Pancreas (tissue), 10 donors: ENCODE measurements around the gene DSCAM. TPM values are rescaled to one million over a fixed set of nuclear protein-coding genes. Genes with fewer than 3 reads are reported as not detected.

Source experiments
- ATAC-seq, 4 donors: fragments of 200-7000 bp; cut with Tn5 transposase; one replicate each; pipeline versions ENCODE4 v1.8.0 to v1.9.1; 2020; ENCODE audit warnings: mild to moderate bottlenecking in 4 of 4, moderate library complexity in 4 of 4
- DNase-seq, 6 donors: peaks; one replicate each; pipeline ENCODE4 v3.0.0-alpha.2; 2020
- FAIRE-seq: peaks from 2 replicates; lab custom pipeline; 2012; peaks lifted over from hg19 to GRCh38; lab: Jason Lieb, UNC
- H3K27ac ChIP-seq, 4 donors: fragments of 200-600 bp; sonication (generic); 1 replicate in 3 of 4; 2 replicates in 1 of 4; pipeline versions ENCODE4 v1.5.0 to v1.8.0; 2020
- H3K27me3 ChIP-seq, 4 donors: fragments of 200-600 bp; one replicate each; pipeline ENCODE4 v1.8.0; 2021
- H3K36me3 ChIP-seq, 3 donors: fragments of 200-600 bp; sonication (generic) in 1 of 3; one replicate each; pipeline versions ENCODE4 v1.5.0 to v1.8.0; 2020 to 2021
- H3K4me1 ChIP-seq, 3 donors: fragments of 200-600 bp; one replicate each; pipeline ENCODE4 v1.8.0; 2021
- H3K4me3 ChIP-seq, 4 donors: fragments of 200-600 bp; sonication (generic) in 2 of 4; one replicate each; pipeline versions ENCODE4 v1.5.0 to v1.8.0; 2020 to 2021
- H3K9me3 ChIP-seq, 4 donors: fragments of 200-600 bp; one replicate each; pipeline ENCODE4 v1.8.0; 2021
- CTCF ChIP-seq, 4 donors: fragments of 200-600 bp; sonication (generic) in 3 of 4; IDR thresholded peaks; one replicate each; pipeline versions ENCODE4 v1.5.0 to v1.8.0; 2021; ENCODE audit warnings: antibody characterized with exemption in 4 of 4
- WGBS, 2 donors: extraction: QIAGEN DNeasy Blood & Tissue Kit; methylation state at CpG; one replicate each; pipeline ENCODE4 v1.1.7; 2013; 5-methylcytosine and 5-hydroxymethylcytosine counted together
- intact Hi-C, 3 donors: fragments of 100-400 bp; cut with DNase I; formaldehyde crosslinking; loops; one replicate each; pipeline versions ENCODE4 v1.11.1 to v1.14.2; 2022
- polyA plus RNA-seq, 2 donors: library from polyadenylated mRNA; stranded (reverse); fragments of 200-250 nt; gene quantifications; one replicate each; pipeline ENCODE4 v1.2.3, GENCODE V29; 2013
- total RNA-seq, 6 donors: library from RNA; stranded (reverse); fragmentation: NEBNext Ultra II Directional in 4 of 6; extraction: Animal tissue kit (Norgen Biotek cat#: 25700) in 4 of 6; gene quantifications; one replicate each; pipeline versions ENCODE4 v1.2.1 to v1.2.4, GENCODE V29; 2021 to 2023
- donor health status: healthy with polysubstance abuse.
- donor health status: DM: no; HTN: no; CAD: no; lungs with moderate emphysema.
- donor health status: DM: no; HTN: no; CAD: no.
- donor health status: control.
- donor health status: control.
- donor health status: Bipolar disorder and iron deficiency.
- donor health status: DM: yes; HTN: yes; CAD: no.
- donor health status: DM: no; HTN: no; CAD: no.
- donor health status: DM: no; HTN: no; CAD: no.
- donor health status: DM: yes; HTN: yes; CAD: no.

DSCAM gene
- total and polyA plus RNA-seq, 8 donors: 0.05 to 0.77 (median 0.14) TPM

- H3K27ac ChIP-seq: no peak overlapping the region
- H3K27me3 ChIP-seq: no peaks in the 10 kb centered on the region
- H3K4me3 ChIP-seq: no peak overlapping the region
- no peaks in the 10 kb centered on the region for H3K4me1 ChIP-seq
- ATAC-seq: peak in 1 of 4 donors; percentile 32
- no peak for FAIRE-seq
- H3K9me3 ChIP-seq: no peaks in the 10 kb centered on the region
- intact Hi-C loops: no loop called here
- WGBS, 2 donors: 45 to 48% methylated on average over 6 of the region's 6 CpGs
- no peak for DNase-seq
- no peaks in the 10 kb centered on the region for H3K36me3 ChIP-seq
- no peak for TF ChIP-seq CTCF (IDR thresholded peaks at IDR 0.05)
These were observed 282.6 kb downstream of the DSCAM start for GRCh38 chr21:40564318-40564717.

GRCh38 chr21:40563900-40564299 lies 283.1 kb downstream of the DSCAM start:
- ATAC-seq (peak in 2 of 4 donors; percentile 48 to 71), FAIRE-seq (no peak), DNase-seq (no peak)
- WGBS, 2 donors: 10 to 13% methylated on average over 4 of the region's 4 CpGs
- Histone ChIP-seq H3K27ac (no peak overlapping the region), H3K27me3 (no peaks in the 10 kb centered on the region), H3K4me1 (no peaks in the 10 kb centered on the region), H3K4me3 (no peak overlapping the region), H3K36me3 (no peaks in the 10 kb centered on the region), H3K9me3 (no peaks in the 10 kb centered on the region)
- TF ChIP-seq CTCF (IDR thresholded peaks at IDR 0.05): no peak
- intact Hi-C loops: no loop called here

GRCh38 chr21:40562242-40563002 lies 284.5 kb downstream of the DSCAM start:
- Histone ChIP-seq H3K4me3 (no peak overlapping the region), H3K9me3 (no peaks in the 10 kb centered on the region), H3K27me3 (no peaks in the 10 kb centered on the region), H3K36me3 (no peaks in the 10 kb centered on the region), H3K27ac (no peak overlapping the region), H3K4me1 (no peaks in the 10 kb centered on the region)
- FAIRE-seq: no peak
- no peak for DNase-seq
- 76 to 84% methylated on average over 9 of the region's 9 CpGs for WGBS, 2 donors
- no peak for TF ChIP-seq CTCF (IDR thresholded peaks at IDR 0.05)
- intact Hi-C loops: no loop called here
- ATAC-seq: no peak

GRCh38 chr21:40556442-40556968 lies 290.5 kb downstream of the DSCAM start:
- Histone ChIP-seq H3K9me3 (no peaks in the 10 kb centered on the region), H3K36me3 (no peaks in the 10 kb centered on the region), H3K27me3 (no peaks in the 10 kb centered on the region), H3K4me1 (no peaks in the 10 kb centered on the region), H3K27ac (no peak overlapping the region), H3K4me3 (no peak overlapping the region)
- ATAC-seq (peak in 1 of 4 donors; percentile 20), DNase-seq (no peak), FAIRE-seq (no peak)
- intact Hi-C loops: no loop called here
- 0 to 52% methylated on average over 1 of the region's 1 CpG for WGBS, 2 donors
- no peak for TF ChIP-seq CTCF (IDR thresholded peaks at IDR 0.05)

- Histone ChIP-seq H3K27ac (no peak overlapping the region), H3K4me1 (no peaks in the 10 kb centered on the region), H3K27me3 (no peaks in the 10 kb centered on the region), H3K9me3 (no peaks in the 10 kb centered on the region), H3K36me3 (no peaks in the 10 kb centered on the region), H3K4me3 (no peak overlapping the region)
- no peak for TF ChIP-seq CTCF (IDR thresholded peaks at IDR 0.05)
- no peak for DNase-seq
- no peak for ATAC-seq
- whole genome bisulfite sequencing, 2 donors: 46 to 61% methylated on average over 2 of the region's 2 CpGs
- intact Hi-C loops: no loop called here
- FAIRE-seq: no peak
These were observed 291.9 kb downstream of the DSCAM start for GRCh38 chr21:40555021-40555528.
